ENCODE measurements around the gene ZBED1.
"Not testable (repeated sequence)": the region's sequence is repeated elsewhere in the genome, so short reads cannot be mapped to it uniquely, and the experiment has no call there.

ZBED1 gene

DNA sequence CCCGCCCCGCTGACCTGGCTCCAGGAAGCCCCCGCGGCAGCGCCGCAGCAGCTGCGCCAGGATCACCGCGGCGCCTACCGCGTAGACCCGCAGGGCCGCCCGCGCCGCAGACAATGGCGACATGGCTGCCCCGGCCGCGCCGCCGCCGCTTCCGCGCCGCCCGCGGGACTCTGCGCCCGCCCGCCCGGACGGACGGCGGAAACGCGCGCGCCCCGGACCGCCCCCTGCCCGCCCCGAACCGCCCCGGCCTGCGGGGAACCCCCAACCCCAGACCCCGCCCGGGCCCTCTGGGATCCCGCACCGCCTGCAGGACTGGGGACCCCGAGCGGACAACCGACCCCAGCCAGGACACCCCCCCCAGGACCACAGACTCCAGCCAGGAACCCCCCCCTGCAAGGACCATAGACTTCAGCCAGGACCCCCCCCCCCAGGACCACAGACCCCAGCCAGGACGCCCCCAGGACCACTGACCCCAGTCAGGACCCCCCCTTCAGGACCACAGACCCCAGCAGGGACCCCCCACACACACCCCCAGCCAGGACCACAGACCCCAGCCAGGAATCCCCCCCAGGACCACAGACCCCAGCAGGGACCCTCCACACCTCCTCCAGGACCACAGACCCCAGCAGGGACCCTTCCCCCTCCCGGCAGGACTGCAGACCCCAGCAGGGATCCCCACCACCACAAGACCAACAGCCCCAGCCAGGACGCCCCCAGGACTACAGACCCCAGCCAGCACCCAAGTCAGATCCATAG, at the start of gene ZBED1, which contains the start of gene DHRSX:
Gene ZBED1 (minus strand): TSS at position 174 of the 756 bp plus-strand sequence. CDS start 10,257 bp downstream, outside the sequence.
Gene DHRSX (minus strand): TSS at position 174 of the 756 bp plus-strand sequence. CDS start 51 bp downstream, at position 123.
- DNase-seq = peak; percentile 69

DNA sequence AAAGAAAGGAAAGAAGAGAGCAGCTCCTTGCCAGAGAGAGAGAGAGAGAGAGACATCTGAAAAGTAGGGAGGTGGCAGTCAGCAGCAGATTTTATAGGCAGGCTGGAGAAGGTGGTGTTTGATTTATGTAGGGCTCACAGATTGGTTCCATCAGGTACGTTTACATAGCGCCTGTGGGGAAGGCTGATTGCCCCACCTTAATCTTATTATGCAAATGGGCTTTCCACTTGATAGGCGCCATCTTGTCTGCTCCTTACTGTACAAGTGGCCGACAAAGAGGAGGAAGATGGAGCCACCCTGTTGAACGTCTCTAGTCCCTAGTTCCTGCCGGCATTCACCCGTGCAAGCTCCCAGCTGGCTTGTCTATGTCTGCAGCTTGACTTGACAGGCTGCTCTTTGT, 49.1 kb upstream of the ZBED1 start:
- DNase-seq = no peak

DNA sequence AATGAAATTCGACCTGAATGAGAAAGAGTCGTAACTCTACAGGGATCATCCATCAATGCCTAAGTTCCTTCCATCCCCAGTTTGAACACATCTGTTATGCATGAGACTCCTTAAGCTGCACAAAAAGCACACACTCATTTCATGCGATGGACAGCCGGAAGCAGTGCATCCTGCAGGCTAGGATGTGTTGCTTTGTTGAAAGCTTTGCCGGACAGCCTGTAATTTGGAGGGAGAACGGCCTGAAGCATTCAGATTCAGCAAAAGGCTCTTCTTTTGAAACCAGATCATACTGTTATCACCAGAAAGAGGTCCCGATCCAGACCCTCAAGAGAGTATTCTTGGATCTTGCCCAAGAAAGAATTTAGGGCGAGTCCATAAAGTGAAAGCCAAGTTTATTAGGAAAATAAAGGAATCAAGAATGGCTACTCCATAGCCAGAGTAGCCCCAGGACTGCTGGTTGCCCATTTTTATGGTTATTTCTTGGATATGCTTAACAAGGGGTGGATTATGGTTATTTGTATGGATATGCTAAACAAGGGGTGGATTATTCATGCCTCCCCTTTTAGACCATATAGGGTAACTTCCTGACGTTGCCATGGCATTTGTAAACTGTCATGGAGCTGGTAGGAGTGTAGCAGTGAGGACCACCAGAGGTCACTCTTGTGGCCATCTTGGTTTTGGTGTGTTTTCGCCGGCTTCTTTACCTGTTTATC, 48.1 kb upstream of the ZBED1 start:
- no peak for DNase-seq

DNA sequence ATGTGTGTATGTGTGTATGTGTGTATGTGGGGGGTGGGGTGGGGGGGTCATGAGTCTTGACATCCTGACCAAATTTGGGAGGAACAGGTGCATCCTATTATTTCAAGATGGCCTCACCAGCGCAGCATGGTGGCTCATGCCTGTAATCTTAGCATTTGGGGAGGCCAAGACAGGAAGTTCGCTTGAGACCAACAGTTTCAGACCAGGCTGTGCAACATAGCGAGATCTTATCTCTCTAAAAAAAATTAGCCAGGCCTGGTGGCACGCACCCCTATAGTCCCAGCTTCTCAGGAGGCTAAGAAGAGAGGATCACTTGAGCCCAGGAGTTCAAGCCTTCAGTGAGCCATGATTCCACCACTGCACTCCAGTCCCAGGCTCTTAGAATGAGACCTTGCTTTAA, 47.0 kb upstream of the ZBED1 start:
- no peak for DNase-seq

DNA sequence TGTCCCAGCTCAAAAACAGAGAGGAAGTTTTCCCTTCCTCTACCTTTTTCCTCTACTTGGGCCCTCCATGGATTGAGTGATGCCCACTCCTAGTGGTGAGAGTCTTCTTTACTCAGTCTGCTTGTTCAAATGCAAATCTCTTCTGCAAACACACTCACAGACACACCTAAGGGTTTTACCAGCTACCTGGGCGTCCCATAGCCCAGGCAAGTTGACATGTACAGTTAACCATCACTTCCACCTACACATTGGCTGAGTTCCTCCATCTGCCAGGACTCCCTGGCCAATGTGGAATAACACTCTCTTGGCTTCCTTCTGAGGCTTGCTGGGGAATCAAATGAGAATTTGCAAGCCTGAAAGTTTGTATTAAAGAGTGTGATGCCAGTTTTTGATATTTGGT, 45.7 kb upstream of the ZBED1 start:
- no peak for DNase-seq

DNA sequence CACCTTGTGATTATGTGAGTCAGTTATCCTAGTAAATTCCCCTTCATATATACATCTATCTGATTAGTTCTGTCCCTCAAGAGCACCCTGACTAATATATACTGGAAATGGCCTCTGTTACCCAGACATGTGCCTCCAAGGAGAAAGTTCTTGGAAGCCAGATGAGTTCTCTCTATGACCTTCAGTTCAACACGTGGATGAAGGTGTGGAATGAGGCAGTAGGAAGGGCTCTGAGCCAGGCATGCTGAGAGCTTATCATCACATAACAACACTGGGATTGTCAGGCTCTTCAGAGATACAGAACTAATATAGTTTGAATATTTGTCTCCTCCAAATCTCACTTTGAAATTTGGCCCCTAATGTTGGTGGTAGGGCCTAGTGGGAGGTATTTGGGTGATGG, 44.4 kb upstream of the ZBED1 start:
- no peak for DNase-seq

DNA sequence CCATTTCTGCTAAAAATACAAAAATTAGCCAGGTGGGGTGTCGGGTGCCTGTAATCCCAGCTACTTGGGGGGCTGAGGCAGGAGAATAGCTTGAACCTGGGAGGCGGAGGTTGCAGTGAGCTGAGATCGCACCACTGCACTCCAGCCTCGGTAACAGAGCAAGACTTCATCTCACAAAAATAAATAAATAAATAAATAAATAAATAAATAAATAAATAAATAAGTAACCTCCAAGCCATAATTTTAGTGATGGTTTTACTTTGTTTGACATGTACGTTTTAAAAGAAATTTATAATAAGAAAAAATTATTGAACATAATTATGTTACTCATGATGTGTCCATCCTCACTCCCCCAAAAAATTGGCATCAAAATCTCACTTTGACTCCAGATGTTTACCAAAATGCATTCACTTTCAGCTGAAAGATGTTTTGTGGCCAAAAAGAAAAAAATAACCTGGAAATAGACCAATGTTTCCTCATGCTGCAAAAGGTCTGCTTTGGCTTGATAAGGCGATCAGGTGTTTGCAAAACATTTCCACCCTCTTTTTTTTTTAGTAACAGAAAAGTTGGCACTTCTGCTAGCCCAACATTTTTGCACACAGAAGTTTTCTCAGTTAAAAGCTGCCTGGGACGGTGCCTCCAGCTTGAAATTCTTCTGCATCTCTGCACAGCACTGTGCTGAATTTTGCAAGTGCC, 42.2 kb upstream of the ZBED1 start:
- no peak for DNase-seq

DNA sequence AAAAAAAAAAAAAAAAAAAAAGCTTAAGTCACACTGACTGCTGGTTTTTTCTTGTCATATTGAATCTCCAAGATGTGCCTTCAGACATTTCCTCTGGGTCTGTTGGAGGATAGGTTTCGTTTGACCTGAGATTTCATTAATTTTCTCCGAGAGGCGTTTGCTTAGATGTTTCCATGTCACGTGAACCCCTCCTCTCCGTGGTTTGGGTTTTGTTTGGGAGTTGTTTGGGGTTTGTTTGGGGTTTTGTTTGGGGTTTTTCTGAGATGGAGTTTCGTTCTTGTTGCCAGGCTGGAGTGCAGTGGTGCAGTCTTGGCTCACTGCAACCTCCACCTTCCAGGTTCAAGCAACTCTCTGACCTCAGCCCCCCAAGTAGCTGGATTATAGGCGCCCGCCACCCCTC, 40.8 kb upstream of the ZBED1 start:
- DNase-seq = no peak

DNA sequence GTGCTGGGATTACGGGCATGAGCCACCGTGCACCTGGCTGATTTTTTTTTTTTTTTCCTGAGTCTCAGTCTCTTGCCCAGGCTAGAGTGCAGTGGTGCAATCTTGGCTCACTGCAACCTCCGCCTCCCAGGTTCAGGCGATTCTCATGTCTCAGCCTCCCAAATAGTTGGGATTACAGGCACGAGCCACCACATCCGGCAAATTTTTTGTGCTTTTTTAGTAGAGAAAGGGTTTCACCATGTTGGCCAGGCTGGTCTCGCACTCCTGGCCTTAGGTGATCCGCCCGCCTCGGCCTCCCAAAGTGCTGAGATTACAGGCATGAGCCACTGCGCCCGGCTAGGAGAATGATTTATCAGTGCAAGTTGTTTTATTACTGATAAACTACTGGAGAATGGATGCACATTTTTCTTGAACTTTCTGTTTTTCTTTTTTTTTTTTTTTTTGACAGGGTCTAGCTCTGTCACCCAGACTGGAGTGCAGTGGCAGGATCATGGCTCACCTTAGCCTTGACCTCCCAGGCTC, 39.7 kb upstream of the ZBED1 start:
- no peak for DNase-seq

DNA sequence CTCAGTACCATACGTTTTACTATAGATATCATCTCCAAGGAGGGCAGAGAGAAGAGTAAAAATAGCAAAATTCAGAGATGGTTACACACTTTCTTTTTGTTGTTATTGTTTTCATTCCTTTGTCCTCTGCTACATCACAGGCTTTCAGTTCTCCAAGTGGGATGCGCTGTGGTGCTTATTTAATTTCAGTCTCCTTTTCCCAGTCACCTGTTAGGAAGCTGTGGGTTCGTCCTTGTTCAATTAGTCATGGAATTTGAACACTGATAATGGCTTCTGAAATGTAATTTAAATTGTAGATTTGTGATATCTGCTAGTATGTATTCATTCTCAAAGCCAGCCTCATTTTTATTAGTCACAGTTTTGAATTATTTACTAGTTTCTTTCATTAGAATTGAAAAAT, 38.8 kb upstream of the ZBED1 start:
- no peak for DNase-seq

DNA sequence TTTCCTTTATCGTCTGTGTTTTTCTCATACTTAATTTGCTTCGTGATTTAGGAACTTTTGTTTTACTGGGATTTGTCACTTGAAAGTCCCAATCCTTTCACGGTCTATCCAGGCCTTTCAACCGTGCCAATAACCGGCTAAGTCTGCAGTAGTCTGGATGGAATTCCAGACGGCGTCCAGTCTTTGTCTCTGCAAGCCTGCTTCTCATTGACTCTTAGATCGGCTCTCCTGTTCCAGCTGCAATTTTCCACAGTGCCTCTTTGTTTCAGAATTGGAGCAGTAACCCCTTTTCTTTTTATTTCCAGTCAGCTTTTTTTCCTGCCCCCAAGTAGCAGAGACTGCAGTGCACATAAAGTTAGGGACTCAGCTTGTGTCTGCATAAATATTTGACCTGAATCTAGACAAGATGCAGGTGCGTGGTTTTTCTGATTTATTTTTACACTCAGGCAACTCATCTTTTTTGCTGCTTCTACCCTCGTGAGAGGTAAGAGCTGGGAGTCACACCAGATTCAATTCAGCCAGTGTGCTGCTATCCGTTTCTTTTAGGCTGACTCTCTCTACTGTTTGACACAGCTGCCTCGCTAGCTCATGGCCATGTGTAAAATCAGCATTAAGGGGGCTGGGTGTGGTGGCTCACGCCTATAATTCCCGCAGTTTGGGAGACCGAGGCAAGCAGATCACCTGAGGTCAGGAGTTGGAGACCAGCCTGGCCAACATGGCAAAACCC, 37.4 kb upstream of the ZBED1 start:
- peak; percentile 47 for DNase-seq

DNA sequence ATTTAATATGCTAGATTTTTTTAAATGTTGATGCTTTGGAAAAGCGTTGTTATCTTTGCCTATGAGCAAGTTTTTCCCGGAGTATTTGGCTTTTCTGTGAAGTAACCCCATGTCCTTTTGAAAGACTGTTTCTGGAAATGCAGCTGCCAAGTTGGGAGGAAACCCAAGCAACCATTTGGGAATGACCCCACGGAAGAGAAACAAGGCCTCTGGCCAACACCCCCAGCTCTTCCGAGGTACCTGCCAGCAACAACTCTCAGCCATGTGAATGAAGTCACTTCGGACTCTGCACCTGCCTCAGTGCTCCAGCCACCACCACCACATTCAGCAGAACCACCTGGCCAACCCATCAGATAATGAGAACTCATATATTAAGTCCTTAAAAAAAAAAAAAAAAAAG, 36.2 kb upstream of the ZBED1 start:
- DNase-seq = peak; percentile 43

DNA sequence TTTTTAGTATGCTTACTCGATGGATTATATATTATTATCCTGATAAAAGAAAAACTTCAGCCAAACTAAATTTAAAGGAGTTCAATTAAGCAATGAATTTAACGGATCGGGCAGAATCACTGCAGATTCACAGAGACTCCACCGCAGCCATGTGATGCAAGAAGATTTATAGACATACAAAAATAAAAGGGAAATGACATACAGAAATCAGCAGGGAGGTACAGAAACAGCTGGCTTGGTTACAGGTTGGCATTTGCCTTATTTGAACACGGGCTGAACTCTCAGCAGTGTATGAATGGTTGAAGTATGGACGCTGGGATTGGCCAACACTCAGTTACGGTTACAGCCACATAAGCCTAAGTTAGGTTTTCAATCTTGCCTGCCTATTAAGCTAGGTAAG, 35.4 kb upstream of the ZBED1 start:
- no peak for DNase-seq

DNA sequence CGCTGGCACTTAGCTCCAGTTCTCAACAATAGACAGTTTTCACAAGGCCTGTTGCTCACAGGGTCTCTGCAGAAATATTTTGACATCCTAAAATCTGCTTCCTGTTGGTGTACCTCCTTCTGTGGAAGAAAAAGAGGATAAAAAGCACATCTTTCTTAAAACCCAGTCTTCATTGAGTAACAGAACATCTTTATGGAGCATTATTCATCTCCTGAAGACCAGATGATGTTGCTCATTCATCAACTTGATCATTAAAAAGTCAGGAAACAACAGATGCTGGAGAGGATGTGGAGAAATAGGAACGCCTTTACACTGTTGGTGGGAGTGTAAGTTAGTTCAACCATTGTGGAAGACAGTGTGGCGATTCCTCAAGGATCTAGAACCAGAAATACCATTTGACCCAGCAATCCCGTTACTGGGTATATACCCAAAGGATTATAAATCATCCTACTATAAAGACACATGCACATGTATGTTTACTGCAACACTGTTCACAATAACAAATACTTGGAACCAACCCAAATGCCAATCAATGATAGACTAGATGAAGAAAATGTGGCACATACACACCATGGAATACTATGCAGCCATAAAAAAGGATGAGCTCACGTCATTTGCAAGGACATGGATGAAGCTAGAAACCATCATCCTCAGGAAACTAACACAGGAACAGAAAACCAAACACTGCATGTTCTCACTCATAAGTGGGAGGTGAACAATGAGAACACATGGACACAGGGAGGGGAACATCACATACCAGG, 33.7 kb upstream of the ZBED1 start:
- DNase-seq = not testable (repeated sequence)

DNA sequence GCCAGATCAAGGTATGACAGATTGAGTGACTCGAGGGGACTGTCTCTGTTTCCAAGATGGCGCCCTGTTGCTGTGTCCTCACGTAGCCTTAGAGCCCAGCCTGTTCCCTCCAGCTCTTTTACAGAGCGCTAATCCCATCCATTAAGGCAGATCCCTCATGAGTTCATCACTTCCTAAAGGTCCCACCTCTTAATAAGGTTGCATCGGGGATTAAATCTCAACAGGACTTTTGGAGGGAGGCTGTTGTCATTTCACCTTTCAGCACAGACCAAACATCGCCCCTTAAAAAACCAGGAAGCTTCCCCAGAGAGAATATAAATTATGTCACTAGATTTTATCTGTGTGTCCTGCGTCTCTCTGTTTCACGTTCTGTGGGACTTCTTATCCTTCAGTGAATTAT, 32.6 kb upstream of the ZBED1 start:
- no peak for DNase-seq

DNA sequence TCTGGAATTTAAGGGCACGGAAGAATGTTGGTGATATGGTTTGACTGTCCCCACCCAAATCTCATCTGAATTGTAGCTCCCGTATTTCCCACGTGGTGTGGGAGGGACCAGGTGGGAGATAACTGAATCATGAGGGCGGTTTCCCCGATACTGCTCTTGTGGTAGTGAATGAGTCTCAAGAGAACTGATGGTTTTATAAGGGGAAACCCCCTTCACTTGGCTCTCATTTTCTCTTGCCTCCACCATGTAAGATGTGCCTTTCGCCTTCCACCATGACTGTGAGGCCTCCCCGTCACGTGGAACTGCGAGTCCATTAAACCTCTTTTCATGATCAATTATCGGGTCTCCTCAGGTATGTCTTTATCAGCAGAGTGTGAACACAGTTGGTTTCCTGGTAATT, 25.6 kb upstream of the ZBED1 start:
- DNase-seq = no peak

DNA sequence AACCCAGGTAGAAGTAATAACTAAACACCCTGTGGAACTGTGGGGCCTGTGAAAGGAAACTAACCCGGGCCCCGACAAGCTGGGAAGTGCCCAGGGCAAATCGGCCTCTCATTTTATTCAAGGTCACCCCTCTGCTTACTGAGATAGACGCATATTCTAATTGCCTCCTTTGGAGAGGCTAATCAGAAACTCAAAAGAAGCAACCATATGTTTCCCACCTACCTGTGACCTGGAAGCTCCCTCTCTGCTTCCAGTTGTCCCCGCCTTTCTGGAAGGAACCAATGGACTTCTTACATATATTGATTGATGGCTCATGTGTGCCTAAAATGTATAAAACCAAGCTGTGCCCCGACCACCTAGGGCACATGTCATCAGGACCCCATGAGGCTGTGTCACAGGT, 23.1 kb upstream of the ZBED1 start:
- DNase-seq = no peak

DNA sequence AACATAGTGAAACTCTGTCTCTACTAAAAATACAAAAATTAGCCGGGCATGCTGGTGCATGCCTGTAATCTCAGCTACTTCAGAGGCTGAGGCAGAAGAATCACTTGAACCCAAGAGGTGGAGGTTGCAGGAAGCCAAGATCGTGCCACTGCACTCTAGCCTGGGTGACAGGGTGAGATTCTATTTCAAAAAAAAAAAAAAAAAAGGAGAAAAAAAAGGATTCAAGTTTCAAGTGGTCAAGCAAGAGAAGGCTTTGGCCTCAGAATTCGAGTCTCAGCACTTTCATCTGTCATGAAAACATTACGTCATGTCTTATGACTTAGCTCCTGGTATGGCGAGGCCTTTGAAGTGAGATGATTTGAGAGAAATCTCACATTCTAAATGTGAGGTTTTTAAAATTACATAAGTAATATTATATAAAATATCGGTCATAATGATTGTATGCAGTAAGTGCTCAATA, 21.2 kb upstream of the ZBED1 start:
- no peak for DNase-seq

DNA sequence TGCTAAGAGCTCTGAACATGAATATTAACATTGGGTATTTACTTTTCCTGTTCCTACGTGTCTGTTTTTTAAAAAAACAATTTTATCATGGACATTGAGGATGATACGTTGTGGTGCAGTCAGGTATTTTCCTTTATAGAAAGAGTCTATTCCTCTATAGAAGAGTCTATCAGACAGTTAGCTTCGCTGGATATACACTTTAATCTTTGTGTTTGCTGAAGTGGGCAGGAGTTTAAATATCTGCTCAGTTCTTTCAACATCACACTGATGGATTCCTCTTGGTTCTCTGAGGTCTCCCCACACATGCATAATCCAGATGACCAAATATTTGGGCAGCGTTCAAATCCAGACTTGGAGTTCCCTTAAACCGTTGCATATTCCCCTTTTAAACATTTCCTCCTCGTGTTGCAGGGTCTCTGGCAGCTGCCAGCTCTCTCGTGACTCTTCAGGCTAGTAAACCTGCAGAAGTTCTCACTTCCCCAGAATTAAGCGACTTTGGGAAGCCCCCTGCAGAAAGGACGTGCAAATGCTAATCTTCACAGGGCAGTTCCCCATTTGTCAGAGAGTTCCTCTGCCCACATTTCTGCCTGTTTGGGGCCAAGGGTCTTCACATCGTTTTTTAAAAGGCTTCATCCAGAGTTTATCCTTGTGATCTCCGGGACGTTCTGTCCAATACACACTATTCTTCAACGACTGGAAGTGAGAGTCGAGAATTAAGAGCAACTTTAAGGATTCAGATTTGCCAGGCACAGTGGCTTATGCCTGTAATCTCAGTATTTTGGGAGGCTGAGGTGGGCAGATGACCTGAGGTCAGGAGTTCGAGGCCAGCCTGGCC, 20.5 kb upstream of the ZBED1 start:
- no peak for DNase-seq

DNA sequence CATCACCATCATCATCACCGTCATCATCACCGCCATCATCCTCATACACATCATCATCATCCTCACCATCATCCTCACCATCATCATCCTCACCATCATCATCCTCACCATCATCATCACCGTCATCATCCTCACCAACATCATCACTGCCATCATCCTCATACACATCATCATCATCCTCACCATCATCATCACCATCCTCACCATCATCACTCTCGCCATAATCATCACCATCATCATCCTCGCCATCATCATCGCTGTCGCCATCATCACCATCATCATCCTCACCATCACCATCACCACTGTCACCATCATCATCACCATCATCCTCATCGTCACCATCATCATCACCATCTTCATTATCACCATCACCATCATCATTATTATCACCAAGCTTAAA, 19.8 kb upstream of the ZBED1 start:
- DNase-seq = no peak

DNA sequence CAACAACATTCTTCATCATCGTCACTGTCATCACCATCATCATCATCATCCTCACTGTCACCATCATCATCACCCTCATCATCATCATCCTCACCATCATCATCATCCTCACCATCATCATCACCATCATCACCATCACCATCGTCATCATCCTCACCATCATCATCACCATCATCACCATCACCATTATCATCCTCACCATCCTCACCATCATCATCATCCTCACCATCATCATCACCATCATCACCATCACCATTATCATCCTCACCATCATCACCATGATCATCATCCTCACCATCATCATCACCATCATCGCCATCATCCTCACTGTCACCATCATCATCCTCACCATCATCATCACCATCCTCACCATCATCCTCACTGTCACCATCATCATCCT, 18.9 kb upstream of the ZBED1 start:
- not testable (repeated sequence) for DNase-seq
